ENCODE data around the gene ITGAV.

DNA sequence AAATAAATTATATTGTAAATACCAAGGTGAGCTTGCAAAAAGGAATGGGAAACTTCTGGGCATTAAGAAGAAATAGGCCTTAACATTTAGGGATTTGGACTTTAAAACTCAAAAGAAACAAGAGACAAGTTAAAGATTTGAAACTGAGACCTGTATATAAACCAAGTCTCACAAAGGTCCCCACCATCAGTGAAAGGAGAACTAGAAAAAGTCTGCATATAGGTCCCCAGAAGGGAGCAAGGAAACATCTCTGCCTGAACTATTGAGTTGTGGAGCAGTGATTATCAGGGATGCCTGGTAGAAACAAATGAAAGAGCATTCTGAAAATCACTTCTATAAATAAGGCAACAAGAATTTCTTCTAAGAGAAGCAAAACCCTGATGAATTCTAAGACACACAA lies 30.5 kb upstream of the ITGAV start:
- TF ChIP-seq POLR2A (IDR thresholded peaks at IDR 0.05; ENCODE audit: low read depth, low read length) (no peak), POLR2AphosphoS5 (IDR thresholded peaks at IDR 0.05; ENCODE audit: low read depth, low read length) (no peak), TAF1 (IDR thresholded peaks at IDR 0.05; ENCODE audit: low read depth, low read length) (no peak)
